HG03097 (cell line): ENCODE data around the gene LTV1.

Experiments
- ATAC-seq: cut with Tn5 transposase; IDR thresholded peaks from one replicate; pipeline ENCODE4 v1.9.1; 2021; ENCODE audit not compliant: unreplicated experiment, low FRiP score

The LTV1 gene

DNA sequence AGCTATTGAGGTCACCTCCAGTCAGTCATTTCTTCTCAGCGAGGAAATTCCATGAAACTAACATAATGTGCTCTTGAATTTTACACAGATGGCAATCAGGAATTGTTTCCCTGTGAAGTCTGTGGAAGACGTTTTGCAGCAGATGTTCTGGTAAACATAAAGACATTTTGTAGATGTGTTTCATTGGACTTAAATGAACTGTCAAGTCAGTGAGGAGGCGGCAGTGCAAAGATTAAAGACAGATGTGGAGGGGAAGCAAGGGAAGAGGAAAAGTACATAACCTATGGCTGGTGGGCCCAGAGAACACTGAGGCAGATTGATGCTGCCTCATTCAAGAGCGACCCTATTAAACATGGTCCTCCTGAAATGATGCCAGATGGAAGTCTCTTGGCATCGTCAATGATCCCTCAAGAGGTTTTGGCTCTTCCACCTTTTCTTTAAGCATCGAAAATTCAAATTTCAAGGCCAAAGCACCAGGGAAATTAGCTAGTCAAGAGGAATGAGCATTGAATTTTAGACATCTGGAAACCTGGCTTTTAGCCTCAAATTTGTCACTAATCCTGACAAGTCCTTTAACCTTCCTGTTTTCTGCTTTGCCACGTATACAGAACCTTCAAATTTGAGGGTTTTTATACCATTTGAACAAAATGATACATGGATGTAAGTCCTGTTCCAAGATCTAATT, 41.2 kb downstream of the LTV1 start:
- ATAC-seq = no peak

DNA sequence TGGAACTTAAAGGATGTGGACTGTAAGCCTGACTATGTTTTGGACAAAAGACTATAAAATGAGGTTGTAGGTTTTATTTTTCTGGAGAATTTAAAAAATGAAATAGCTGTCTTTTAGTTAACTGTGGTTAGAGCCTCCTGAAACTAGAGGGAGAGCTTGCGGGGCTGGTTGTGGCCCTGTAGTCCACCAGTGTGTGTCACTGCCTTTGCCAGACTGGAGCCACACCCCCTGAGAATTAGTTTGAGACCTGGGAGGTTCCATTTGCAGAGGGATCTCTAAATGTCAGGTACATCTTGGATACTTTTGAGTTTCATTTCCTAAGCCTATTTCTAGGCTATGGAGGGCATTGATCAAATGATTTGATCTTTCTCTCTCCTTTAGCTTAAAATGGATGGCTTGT, 42.0 kb downstream of the LTV1 start:
- no peak for ATAC-seq

DNA sequence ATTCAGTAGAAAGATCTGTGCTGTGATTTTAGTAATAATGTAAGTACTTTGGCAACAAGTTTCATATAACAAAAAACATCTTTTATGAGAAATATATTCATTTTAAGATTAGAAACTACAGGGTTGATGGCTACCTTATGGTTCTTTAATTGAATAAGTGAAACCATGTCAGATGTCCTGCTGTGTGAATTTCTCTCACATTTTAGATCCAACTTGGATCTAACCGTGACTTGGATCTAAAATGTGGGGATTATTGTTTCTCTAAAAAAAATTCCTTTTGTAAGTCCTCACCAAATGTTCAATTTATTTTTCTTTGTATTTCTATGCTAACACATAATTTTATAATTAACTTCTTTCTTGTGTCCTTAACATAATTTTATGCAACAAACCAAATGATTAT, 51.5 kb downstream of the LTV1 start:
- ATAC-seq = no peak

DNA sequence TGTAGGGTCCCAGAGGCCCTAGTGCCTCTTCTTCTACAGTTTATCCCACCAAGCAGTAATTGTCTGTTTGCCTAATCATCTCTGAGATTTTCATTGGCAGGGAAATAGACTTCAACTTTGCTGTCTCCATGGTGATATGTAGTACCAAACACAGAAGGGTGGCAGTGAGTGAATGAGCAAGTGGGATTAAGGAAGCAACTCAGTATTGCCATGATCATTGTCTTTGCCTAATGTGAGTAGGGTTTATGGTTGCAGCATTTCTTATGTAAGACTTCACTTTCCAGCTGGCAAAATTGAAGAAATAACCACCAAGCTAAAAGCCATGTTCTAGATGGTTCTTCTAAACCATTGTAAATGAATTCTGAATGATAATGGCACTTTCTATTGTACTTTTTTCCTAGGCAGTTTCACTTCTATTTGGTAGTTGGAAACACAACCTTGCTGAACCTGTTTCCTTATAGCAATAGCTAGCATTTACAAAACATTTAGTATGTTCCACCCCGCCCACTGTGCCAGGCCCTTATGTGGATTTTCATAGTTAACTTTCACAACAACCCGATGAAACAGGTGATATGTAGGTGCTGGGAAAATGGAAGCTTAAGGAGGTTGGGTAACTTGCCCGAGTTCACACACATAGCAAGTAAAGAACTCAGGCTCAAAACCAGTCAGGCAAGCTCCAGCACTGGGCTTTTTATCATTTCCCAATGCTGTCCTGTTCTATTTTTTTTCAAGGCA, 53.2 kb downstream of the LTV1 start:
- ATAC-seq = no peak

DNA sequence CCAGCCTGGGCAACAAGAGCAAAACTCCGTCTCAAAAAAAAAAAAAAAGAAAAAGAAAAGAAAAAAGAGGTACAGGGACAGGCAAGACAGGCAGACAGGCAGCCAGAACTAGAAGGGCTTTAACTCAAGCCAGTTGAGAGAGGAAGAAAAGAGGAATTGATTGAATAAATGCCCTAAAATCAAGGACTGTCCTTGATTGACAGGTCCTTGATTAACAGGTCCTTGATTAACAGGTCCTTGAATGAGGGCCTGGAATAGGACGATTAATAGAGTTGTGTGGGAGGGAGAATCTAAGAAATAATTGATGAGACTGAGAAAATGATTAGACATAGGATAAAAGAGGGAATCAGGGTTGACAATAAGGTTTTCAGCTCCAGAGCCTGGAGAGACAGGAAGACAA, 57.2 kb downstream of the LTV1 start:
- no peak for ATAC-seq

DNA sequence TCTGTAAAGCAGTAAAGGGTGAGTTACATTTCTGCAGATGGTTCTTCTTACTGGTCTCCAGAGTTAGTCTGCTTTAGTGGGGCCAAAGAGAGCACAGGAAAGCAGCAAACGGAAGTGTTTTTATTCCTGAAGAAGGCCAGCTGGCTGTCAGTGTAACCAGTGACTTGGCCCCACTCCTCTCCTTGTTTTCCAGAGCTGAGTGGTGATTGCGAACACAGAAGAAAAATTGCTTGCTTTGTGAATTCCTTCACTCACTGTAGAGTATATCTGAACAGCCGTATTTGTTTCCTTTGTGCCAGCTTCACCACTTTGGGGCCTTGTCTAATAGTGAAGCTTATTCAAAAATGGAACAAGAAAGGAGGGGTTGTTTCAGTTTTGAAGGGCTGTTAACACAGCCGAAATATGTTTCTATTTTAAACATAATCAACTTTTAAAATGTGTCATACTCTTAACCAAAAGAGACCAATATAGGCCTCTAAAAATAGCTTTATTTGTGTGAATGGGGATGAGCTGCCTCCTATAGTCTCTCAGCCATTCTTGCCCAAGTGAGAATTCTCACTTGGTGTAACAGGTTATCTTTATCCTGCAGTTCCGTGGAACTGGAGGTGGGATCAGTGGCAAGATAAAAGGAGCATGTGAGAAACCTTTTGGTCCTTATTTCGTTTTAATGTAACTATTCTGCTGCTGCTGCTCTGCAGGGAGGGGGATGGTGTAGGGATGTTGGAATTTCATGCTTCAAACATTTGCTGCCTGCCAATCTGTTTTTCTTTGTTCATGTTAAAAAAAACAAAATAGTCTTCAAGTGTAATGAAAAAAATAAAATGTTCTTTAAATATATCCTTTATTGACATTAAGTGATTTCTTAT, 59.0 kb downstream of the LTV1 start:
- ATAC-seq = peak; percentile 97

DNA sequence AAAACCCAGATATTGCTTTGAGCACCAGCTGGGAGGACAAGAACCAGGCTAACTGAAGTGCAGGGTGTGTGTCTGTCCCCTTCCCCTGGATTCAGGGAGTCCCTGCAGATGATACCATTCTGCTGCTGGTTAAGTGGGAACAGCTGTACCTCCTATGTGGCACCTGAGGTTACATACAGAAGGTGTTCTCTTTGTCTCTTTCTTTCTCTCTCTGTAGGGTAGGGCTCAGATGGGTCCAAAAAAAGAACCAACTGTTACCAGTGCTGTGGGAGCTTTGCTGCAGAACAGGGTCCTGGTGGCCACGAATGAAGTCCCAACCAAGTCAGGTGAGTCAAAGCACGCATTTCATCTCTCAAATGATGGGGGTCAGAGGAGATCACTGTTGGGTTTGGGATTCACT, 59.7 kb downstream of the LTV1 start:
- no peak for ATAC-seq

DNA sequence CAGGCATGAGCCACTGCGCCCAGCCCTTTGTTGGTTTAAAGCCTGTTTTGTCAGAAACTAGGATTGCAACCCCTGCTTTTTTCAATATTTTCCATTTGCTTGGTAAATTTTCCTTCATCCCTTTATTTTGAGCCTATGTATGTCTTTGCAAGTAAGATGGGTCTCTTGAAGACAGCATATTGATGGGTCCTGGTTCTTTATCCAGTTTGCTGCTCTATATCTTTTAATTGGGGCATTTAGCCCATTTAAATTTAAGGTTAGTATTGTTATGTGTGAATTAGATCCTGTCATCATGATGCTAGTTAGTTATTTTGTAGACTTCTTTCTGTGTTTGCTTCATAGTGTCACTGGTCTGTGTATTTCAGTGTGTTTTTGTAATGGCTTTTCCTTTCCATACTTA, 67.9 kb downstream of the LTV1 start:
- no peak for ATAC-seq

DNA sequence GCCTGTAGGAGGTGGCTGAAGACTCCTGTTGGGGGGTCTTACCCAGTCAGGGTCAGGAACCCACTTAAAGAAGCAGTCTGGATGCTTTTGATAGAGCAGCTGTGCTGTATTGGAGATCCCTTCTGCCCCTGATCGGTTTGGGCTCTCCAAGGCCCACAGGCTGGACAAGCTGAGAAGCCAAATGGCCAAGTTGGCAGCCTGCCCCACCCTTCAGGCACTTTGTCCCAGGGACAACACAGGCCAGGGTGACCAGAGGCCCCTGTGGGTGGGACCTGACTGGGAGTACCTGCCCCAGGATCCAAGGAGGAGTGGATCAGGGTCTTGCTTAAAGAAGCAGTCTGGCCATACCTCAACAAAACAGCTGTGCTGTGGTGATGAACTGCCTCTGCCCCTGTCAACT, 69.5 kb downstream of the LTV1 start:
- no peak for ATAC-seq
